BJ (cell line): ENCODE measurements around the gene RBM42. TPM values are rescaled to one million over a fixed set of nuclear protein-coding genes. Genes with fewer than 3 reads are reported as not detected.
A peak's percentile ranks its signal among the peaks of the same experiment; 100 is the strongest.

ENCODE experiments used
- CTCF ChIA-PET: fragments of 350-600 bp; formaldehyde crosslinking; extraction: SDS; loops from one replicate; lab custom pipeline; 2021; ENCODE audit warnings: antibody characterized with exemption, inconsistent platforms; lab: Yijun Ruan, JAX
- POLR2A ChIA-PET: fragments of 300-600 bp; sonication (Branson Sonifier 250); formaldehyde crosslinking; extraction: SDS; loops from one replicate; lab custom pipeline; 2021; ENCODE audit warnings: antibody characterized with exemption; lab: Charles Lee
- DNase-seq: peaks from one replicate; pipeline ENCODE4 v3.0.0-alpha.2; 2011; ENCODE audit warnings: low read depth
- H3K27me3 ChIP-seq: 2 replicates; pipeline ENCODE4 v1.6.0; 2011; ENCODE audit warnings: low read length; ENCODE audit not compliant: control insufficient read depth, insufficient read depth
- H3K36me3 ChIP-seq: 2 replicates; pipeline ENCODE4 v1.5.1; 2011; ENCODE audit warnings: low read length; ENCODE audit not compliant: control insufficient read depth, insufficient read depth
- H3K4me3 ChIP-seq: 2 replicates; pipeline ENCODE4 v1.5.1; 2011; ENCODE audit warnings: low read depth, mild to moderate bottlenecking, control low read depth, low read length
- CTCF ChIP-seq: IDR thresholded peaks from 2 replicates; pipeline ENCODE4 v1.5.1; 2011; ENCODE audit warnings: low read depth, mild to moderate bottlenecking, control low read depth, inconsistent platforms, low read length, moderate library complexity; ENCODE audit not compliant: insufficient read depth
- polyA plus RNA-seq: library from polyadenylated mRNA; depleted of rRNA; stranded (reverse); fragments of >200 nt; gene quantifications from 2 replicates; pipeline ENCODE4 v1.2.3, GENCODE V29; 2011

Gene RBM42
- polyA plus RNA-seq, 1 experiment: 52.6 TPM

GRCh38 chr19:35639321-35639639 is 10.4 kb downstream of the RBM42 start:
- no peak for TF ChIP-seq CTCF
- H3K27me3 ChIP-seq: no peaks in the 10 kb centered on the region
- no peak for DNase-seq
- ChIA-PET POLR2A (no interaction called here), CTCF (no interaction called here)
- H3K4me3 ChIP-seq: no peak overlapping the region
- H3K36me3 ChIP-seq: peaks cover 18% of the 10 kb centered on the region

GRCh38 chr19:35639863-35640262 is 11.0 kb downstream of the RBM42 start:
- POLR2A ChIA-PET: no interaction called here
- CTCF ChIA-PET: no interaction called here
- no peaks in the 10 kb centered on the region for H3K27me3 ChIP-seq
- no peak for DNase-seq
- no peak for TF ChIP-seq CTCF
- no peak overlapping the region for H3K4me3 ChIP-seq
- peaks cover 17% of the 10 kb centered on the region for H3K36me3 ChIP-seq

- Histone ChIP-seq H3K4me3 (no peak within 1 kb of the TSS), H3K27me3 (no peaks in the 10 kb centered on the region), H3K36me3 (peaks cover 12% of the 10 kb centered on the region)
- no peak for DNase-seq
- no peak for TF ChIP-seq CTCF
- ChIA-PET CTCF (no interaction called here), POLR2A (no interaction called here)
These were observed 12.8 kb downstream of the RBM42 start, which contains the start of gene ETV2 for GRCh38 chr19:35641515-35642151. Gene ETV2, plus strand, starts transcription at chr19:35641745. Its CDS starts 716 bp downstream, at chr19:35642461.

- Histone ChIP-seq H3K4me3 (no peak overlapping the region), H3K36me3 (peaks cover 7% of the 10 kb centered on the region), H3K27me3 (no peaks in the 10 kb centered on the region)
- ChIA-PET POLR2A (no interaction called here), CTCF (no interaction called here)
- no peak for DNase-seq
- no peak for TF ChIP-seq CTCF
These were observed 13.5 kb downstream of the RBM42 start for GRCh38 chr19:35642312-35642711.

GRCh38 chr19:35642798-35643254 is 14.0 kb downstream of the RBM42 start:
- peak overlapping the region; percentile 45 for H3K4me3 ChIP-seq
- ChIA-PET POLR2A (no interaction called here), CTCF (no interaction called here)
- peaks cover 3% of the 10 kb centered on the region for H3K36me3 ChIP-seq
- no peak for DNase-seq
- TF ChIP-seq CTCF: no peak
- H3K27me3 ChIP-seq: no peaks in the 10 kb centered on the region
